ENCODE results near the gene SH3RF1.

DNA sequence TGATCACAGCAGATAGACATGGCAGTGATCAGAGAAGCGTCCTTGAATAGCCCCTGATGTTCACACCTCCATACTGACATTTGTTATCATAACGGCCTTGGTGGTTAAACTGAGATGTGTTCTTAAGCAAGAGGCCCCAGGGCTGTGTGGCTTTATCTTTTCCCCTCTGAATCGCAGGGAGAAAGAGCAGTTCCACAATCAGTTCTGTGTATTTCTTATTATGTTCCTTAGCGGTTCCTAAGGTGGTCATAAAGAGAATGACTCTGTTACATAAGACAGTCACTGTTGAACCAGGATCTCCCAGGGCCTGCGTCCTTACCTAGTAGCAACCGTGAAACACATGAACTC, 207.9 kb downstream of the SH3RF1 start:
- TF ChIP-seq POLR2A (IDR thresholded peaks at IDR 0.05; ENCODE audit: low read depth, low read length) (no peak), TAF1 (IDR thresholded peaks at IDR 0.05; ENCODE audit: low read depth, low read length) (no peak), POLR2AphosphoS5 (IDR thresholded peaks at IDR 0.05; ENCODE audit: low read depth, low read length) (no peak), SPI1 (IDR thresholded peaks at IDR 0.05; ENCODE audit: low read depth, low read length) (no peak), POU2F2 (IDR thresholded peaks at IDR 0.05; ENCODE audit: low read depth, low read length) (no peak), PAX5 (IDR thresholded peaks at IDR 0.05; ENCODE audit: insufficient read depth, low read length, severe bottlenecking) (no peak)

Measured in GM12891 (cell line).